Stimulated activated memory B cell treated with anti-CD40 and anti-IgM and Interleukin-4, amounts not matched to agents 10 μg/mL and 1 μg/mL and 100 μg/mL, for 72 hours (primary cell): ENCODE results near the gene VRK1.

Source experiments
- ATAC-seq: fragments of 150-1000 bp; cut with Tn5 transposase; 2 replicates; pipeline ENCODE4 v1.10.0; 2021
- H3K27ac Mint-ChIP-seq: one replicate; pipeline ENCODE4 v1.8.0; 2022; ENCODE audit warnings: mild to moderate bottlenecking, mixed read lengths
- H3K27me3 Mint-ChIP-seq: one replicate; pipeline ENCODE4 v1.8.0; 2022; ENCODE audit warnings: mixed read lengths
- H3K36me3 Mint-ChIP-seq: one replicate; pipeline ENCODE4 v1.8.0; 2022; ENCODE audit warnings: mixed read lengths
- H3K4me1 Mint-ChIP-seq: one replicate; pipeline ENCODE4 v1.8.0; 2022; ENCODE audit warnings: mixed read lengths
- H3K4me3 Mint-ChIP-seq: one replicate; pipeline ENCODE4 v1.8.0; 2022; ENCODE audit warnings: mild to moderate bottlenecking, moderate library complexity, mixed read lengths
- H3K9me3 Mint-ChIP-seq: one replicate; pipeline ENCODE4 v1.8.0; 2022; ENCODE audit warnings: mixed read lengths

VRK1 gene

GRCh38 chr14:96903444-96904023 lies 106.4 kb downstream of the VRK1 start:
- no peak overlapping the region for H3K4me3 Mint-ChIP-seq
- H3K36me3 Mint-ChIP-seq: peaks cover 17% of the 10 kb centered on the region
- H3K9me3 Mint-ChIP-seq: peaks cover 9% of the 10 kb centered on the region
- no peak for ATAC-seq
- H3K27me3 Mint-ChIP-seq: no peaks in the 10 kb centered on the region
- H3K27ac Mint-ChIP-seq: no peak overlapping the region
- H3K4me1 Mint-ChIP-seq: peaks cover 29% of the 10 kb centered on the region

GRCh38 chr14:96904201-96904600 lies 107.0 kb downstream of the VRK1 start:
- Mint-ChIP-seq H3K27ac (no peak overlapping the region), H3K4me1 (peaks cover 31% of the 10 kb centered on the region), H3K9me3 (peaks cover 10% of the 10 kb centered on the region), H3K4me3 (no peak overlapping the region), H3K36me3 (peaks cover 22% of the 10 kb centered on the region), H3K27me3 (no peaks in the 10 kb centered on the region)
- ATAC-seq: no peak

GRCh38 chr14:96905065-96905464 lies 107.9 kb downstream of the VRK1 start:
- Mint-ChIP-seq H3K4me1 (peaks cover 31% of the 10 kb centered on the region), H3K36me3 (peaks cover 30% of the 10 kb centered on the region), H3K27ac (no peak overlapping the region), H3K9me3 (peaks cover 12% of the 10 kb centered on the region), H3K27me3 (no peaks in the 10 kb centered on the region), H3K4me3 (no peak overlapping the region)
- ATAC-seq: no peak

- Mint-ChIP-seq H3K27ac (no peak overlapping the region), H3K4me1 (peaks cover 30% of the 10 kb centered on the region), H3K27me3 (no peaks in the 10 kb centered on the region), H3K36me3 (peaks cover 35% of the 10 kb centered on the region), H3K9me3 (peaks cover 13% of the 10 kb centered on the region), H3K4me3 (no peak overlapping the region)
- ATAC-seq: no peak
Observed at GRCh38 chr14:96905825-96906224, 108.6 kb downstream of the VRK1 start.

GRCh38 chr14:96906434-96906833 lies 109.3 kb downstream of the VRK1 start:
- Mint-ChIP-seq H3K9me3 (peaks cover 13% of the 10 kb centered on the region), H3K27ac (no peak overlapping the region), H3K4me1 (peaks cover 24% of the 10 kb centered on the region), H3K4me3 (no peak overlapping the region), H3K27me3 (no peaks in the 10 kb centered on the region), H3K36me3 (peaks cover 31% of the 10 kb centered on the region)
- ATAC-seq: no peak

GRCh38 chr14:96909841-96910364 lies 112.7 kb downstream of the VRK1 start:
- ATAC-seq: no peak
- no peak overlapping the region for H3K27ac Mint-ChIP-seq
- peaks cover 30% of the 10 kb centered on the region for H3K36me3 Mint-ChIP-seq
- no peak overlapping the region for H3K4me3 Mint-ChIP-seq
- H3K9me3 Mint-ChIP-seq: peaks cover 13% of the 10 kb centered on the region
- peaks cover 8% of the 10 kb centered on the region for H3K4me1 Mint-ChIP-seq
- no peaks in the 10 kb centered on the region for H3K27me3 Mint-ChIP-seq

GRCh38 chr14:96911499-96912149 lies 114.4 kb downstream of the VRK1 start:
- Mint-ChIP-seq H3K27ac (no peak overlapping the region), H3K4me3 (no peak overlapping the region), H3K4me1 (peaks cover 8% of the 10 kb centered on the region), H3K36me3 (peaks cover 47% of the 10 kb centered on the region), H3K27me3 (no peaks in the 10 kb centered on the region), H3K9me3 (peaks cover 17% of the 10 kb centered on the region)
- ATAC-seq: no peak

- no peak overlapping the region for H3K4me3 Mint-ChIP-seq
- no peak overlapping the region for H3K27ac Mint-ChIP-seq
- no peak for ATAC-seq
- H3K4me1 Mint-ChIP-seq: no peaks in the 10 kb centered on the region
- H3K27me3 Mint-ChIP-seq: no peaks in the 10 kb centered on the region
- H3K9me3 Mint-ChIP-seq: peaks cover 11% of the 10 kb centered on the region
- peaks cover 33% of the 10 kb centered on the region for H3K36me3 Mint-ChIP-seq
Observed at GRCh38 chr14:96914571-96915128, 117.5 kb downstream of the VRK1 start.

GRCh38 chr14:96915478-96915877 lies 118.3 kb downstream of the VRK1 start:
- H3K27me3 Mint-ChIP-seq: no peaks in the 10 kb centered on the region
- peaks cover 25% of the 10 kb centered on the region for H3K36me3 Mint-ChIP-seq
- H3K9me3 Mint-ChIP-seq: peaks cover 7% of the 10 kb centered on the region
- H3K4me3 Mint-ChIP-seq: no peak overlapping the region
- no peak overlapping the region for H3K27ac Mint-ChIP-seq
- H3K4me1 Mint-ChIP-seq: no peaks in the 10 kb centered on the region
- ATAC-seq: no peak

- ATAC-seq: no peak
- Mint-ChIP-seq H3K27ac (no peak overlapping the region), H3K4me3 (no peak overlapping the region), H3K36me3 (peaks cover 23% of the 10 kb centered on the region), H3K9me3 (peaks cover 7% of the 10 kb centered on the region), H3K4me1 (no peaks in the 10 kb centered on the region), H3K27me3 (no peaks in the 10 kb centered on the region)
Observed at GRCh38 chr14:96916751-96917150, 119.6 kb downstream of the VRK1 start.

GRCh38 chr14:96917442-96917963 lies 120.3 kb downstream of the VRK1 start:
- H3K27me3 Mint-ChIP-seq: no peaks in the 10 kb centered on the region
- peaks cover 26% of the 10 kb centered on the region for H3K36me3 Mint-ChIP-seq
- H3K27ac Mint-ChIP-seq: no peak overlapping the region
- no peak for ATAC-seq
- H3K4me1 Mint-ChIP-seq: no peaks in the 10 kb centered on the region
- no peak overlapping the region for H3K4me3 Mint-ChIP-seq
- H3K9me3 Mint-ChIP-seq: peaks cover 10% of the 10 kb centered on the region

GRCh38 chr14:96920023-96920422 lies 122.8 kb downstream of the VRK1 start:
- Mint-ChIP-seq H3K27ac (no peak overlapping the region), H3K36me3 (peaks cover 24% of the 10 kb centered on the region), H3K4me3 (no peak overlapping the region), H3K4me1 (no peaks in the 10 kb centered on the region), H3K27me3 (no peaks in the 10 kb centered on the region), H3K9me3 (peaks cover 11% of the 10 kb centered on the region)
- ATAC-seq: no peak

GRCh38 chr14:96920820-96921219 lies 123.6 kb downstream of the VRK1 start:
- ATAC-seq: no peak
- no peak overlapping the region for H3K4me3 Mint-ChIP-seq
- H3K36me3 Mint-ChIP-seq: peaks cover 16% of the 10 kb centered on the region
- H3K27ac Mint-ChIP-seq: no peak overlapping the region
- H3K9me3 Mint-ChIP-seq: peaks cover 4% of the 10 kb centered on the region
- no peaks in the 10 kb centered on the region for H3K27me3 Mint-ChIP-seq
- H3K4me1 Mint-ChIP-seq: no peaks in the 10 kb centered on the region

- Mint-ChIP-seq H3K4me1 (no peaks in the 10 kb centered on the region), H3K4me3 (no peak overlapping the region), H3K36me3 (peaks cover 6% of the 10 kb centered on the region), H3K27me3 (no peaks in the 10 kb centered on the region), H3K9me3 (peaks cover 4% of the 10 kb centered on the region), H3K27ac (no peak overlapping the region)
- ATAC-seq: no peak
Observed at GRCh38 chr14:96922986-96923385, 125.8 kb downstream of the VRK1 start.

GRCh38 chr14:96925422-96925821 lies 128.2 kb downstream of the VRK1 start:
- H3K27ac Mint-ChIP-seq: no peak overlapping the region

GRCh38 chr14:96926001-96926400 lies 128.8 kb downstream of the VRK1 start:
- Mint-ChIP-seq H3K4me3 (no peak overlapping the region), H3K27me3 (no peaks in the 10 kb centered on the region), H3K9me3 (peaks cover 12% of the 10 kb centered on the region), H3K27ac (no peak overlapping the region), H3K4me1 (no peaks in the 10 kb centered on the region), H3K36me3 (peaks cover 6% of the 10 kb centered on the region)
- ATAC-seq: peak; percentile 71

More at GRCh38 chr14:96925422-96925821, 128.2 kb downstream of the VRK1 start:
- peaks cover 6% of the 10 kb centered on the region for H3K36me3 Mint-ChIP-seq
- no peak overlapping the region for H3K4me3 Mint-ChIP-seq
- H3K9me3 Mint-ChIP-seq: peaks cover 12% of the 10 kb centered on the region
- H3K4me1 Mint-ChIP-seq: no peaks in the 10 kb centered on the region
- ATAC-seq: no peak
- no peaks in the 10 kb centered on the region for H3K27me3 Mint-ChIP-seq
